K562 (cell line): ENCODE results near the gene UNKL.

Experiments
- GTF2A2 ChIP-seq: IDR thresholded peaks from 2 replicates; pipeline ENCODE4 v1.6.1; 2016; ENCODE audit warnings: mild to moderate bottlenecking, missing genetic modification characterization, missing compliant biosample characterization
- MXI1 ChIP-seq: IDR thresholded peaks from 2 replicates; pipeline ENCODE4 v1.6.1; 2011; ENCODE audit warnings: low read depth, mild to moderate bottlenecking, improper control_type of control experiment, low read length
- RAD51 ChIP-seq: fragments of 450-650 bp; IDR thresholded peaks from 2 replicates; pipeline ENCODE4 v1.7.1; 2016; ENCODE audit warnings: low read depth, mild to moderate bottlenecking, borderline replicate concordance
- RNF2 ChIP-seq: sonication (generic); IDR thresholded peaks from 2 replicates; pipeline ENCODE4 v1.6.1; 2016
- XRCC3 ChIP-seq: fragments of 450-650 bp; IDR thresholded peaks from 2 replicates; pipeline ENCODE4 v1.6.1; 2017; ENCODE audit warnings: mild to moderate bottlenecking, moderate library complexity
- YY1 ChIP-seq, 3 experiments: IDR thresholded peaks; 2 replicates each; pipeline ENCODE4 v1.6.1; 2011; ENCODE audit warnings: low read length in 2 of 3, mild to moderate bottlenecking in 2 of 3, moderate library complexity in 2 of 3, borderline replicate concordance in 1 of 3, control low read depth in 1 of 3, low read depth in 1 of 3; ENCODE audit not compliant: insufficient read depth in 3 of 3, insufficient replicate concordance in 2 of 3, control insufficient read depth in 1 of 3, insufficient read length in 1 of 3; ENCODE audit errors: extremely low read depth in 1 of 3
- TF ChIP-seq, protein P1 (sequence below), 3 experiments: IDR thresholded peaks in 2 of 3; conservative IDR thresholded peaks in 1 of 3; 2 replicates each; pipeline ENCODE4 v1.5.1; 2011 to 2012; ENCODE audit warnings: low read length in 3 of 3, mild to moderate bottlenecking in 3 of 3, control low read depth in 2 of 3, improper control_type of control experiment in 1 of 3, inconsistent platforms in 1 of 3, low read depth in 1 of 3, mixed read lengths in 1 of 3, moderate library complexity in 1 of 3; ENCODE audit not compliant: insufficient read depth in 2 of 3
- TF ChIP-seq, protein P2 (sequence below), 2 experiments: fragments of 200-800 bp in 1 of 2; sonication (Bioruptor generic) in 1 of 2; sonication (generic) in 1 of 2; formaldehyde crosslinking in 1 of 2; IDR thresholded peaks in 1 of 2; conservative IDR thresholded peaks in 1 of 2; 2 replicates each; pipeline versions ENCODE4 v1.5.0 to v1.6.1; 2016 to 2020; ENCODE audit warnings: missing compliant biosample characterization in 1 of 2, missing genetic modification characterization in 1 of 2, missing genetic modification reagents in 1 of 2

DNA sequence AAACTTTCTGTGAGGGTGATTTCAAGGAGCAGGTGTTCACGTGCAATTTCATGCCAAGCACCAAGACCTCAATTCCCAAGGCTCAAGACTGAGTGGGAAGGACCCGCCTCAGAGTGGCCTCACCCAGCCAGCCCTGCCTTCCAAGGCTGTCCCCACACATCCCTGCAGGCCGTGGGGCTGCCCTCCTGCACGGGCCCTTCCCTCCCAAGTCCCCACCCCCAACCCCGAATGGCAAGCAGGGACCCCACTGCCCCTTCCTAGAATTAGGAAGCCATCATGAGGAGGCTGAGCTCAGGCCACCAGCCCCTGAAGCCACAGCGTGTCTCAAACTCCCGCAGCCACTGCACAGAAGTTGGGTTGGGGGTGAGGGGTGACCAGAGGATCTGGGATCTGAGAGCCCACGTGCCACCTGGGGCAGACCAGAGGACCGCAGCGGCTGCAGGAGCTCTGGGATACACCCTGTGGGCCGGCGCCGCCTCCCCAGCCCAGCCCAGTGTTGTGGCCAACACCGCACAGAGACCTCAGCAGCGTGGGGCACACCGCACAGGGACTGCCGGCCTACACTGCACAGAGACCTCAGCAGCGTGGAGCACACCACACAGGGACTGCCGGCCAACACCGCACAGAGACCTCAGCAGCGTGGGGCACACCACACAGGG lies 42.1 kb downstream of the UNKL start:
- no peak for TF ChIP-seq XRCC3
- TF ChIP-seq, protein P1, sequence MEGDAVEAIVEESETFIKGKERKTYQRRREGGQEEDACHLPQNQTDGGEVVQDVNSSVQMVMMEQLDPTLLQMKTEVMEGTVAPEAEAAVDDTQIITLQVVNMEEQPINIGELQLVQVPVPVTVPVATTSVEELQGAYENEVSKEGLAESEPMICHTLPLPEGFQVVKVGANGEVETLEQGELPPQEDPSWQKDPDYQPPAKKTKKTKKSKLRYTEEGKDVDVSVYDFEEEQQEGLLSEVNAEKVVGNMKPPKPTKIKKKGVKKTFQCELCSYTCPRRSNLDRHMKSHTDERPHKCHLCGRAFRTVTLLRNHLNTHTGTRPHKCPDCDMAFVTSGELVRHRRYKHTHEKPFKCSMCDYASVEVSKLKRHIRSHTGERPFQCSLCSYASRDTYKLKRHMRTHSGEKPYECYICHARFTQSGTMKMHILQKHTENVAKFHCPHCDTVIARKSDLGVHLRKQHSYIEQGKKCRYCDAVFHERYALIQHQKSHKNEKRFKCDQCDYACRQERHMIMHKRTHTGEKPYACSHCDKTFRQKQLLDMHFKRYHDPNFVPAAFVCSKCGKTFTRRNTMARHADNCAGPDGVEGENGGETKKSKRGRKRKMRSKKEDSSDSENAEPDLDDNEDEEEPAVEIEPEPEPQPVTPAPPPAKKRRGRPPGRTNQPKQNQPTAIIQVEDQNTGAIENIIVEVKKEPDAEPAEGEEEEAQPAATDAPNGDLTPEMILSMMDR (IDR thresholded peaks at IDR 0.05 in 2 of 3, conservative IDR thresholded peaks at IDR 0.05 in 1 of 3; ENCODE audit: insufficient read depth in 2 of 3, low read depth in 1 of 3, low read length in 3 of 3), result no peak
- no peak for TF ChIP-seq RNF2
- TF ChIP-seq RAD51, result no peak
- TF ChIP-seq YY1 (IDR thresholded peaks at IDR 0.05; ENCODE audit: borderline replicate concordance in 1 of 3, control insufficient read depth in 1 of 3, extremely low read depth in 1 of 3, insufficient read depth in 3 of 3, insufficient read length in 1 of 3, insufficient replicate concordance in 2 of 3, low read depth in 1 of 3, low read length in 2 of 3), result no peak
- no peak for TF ChIP-seq GTF2A2 (tag)
- TF ChIP-seq, protein P2, sequence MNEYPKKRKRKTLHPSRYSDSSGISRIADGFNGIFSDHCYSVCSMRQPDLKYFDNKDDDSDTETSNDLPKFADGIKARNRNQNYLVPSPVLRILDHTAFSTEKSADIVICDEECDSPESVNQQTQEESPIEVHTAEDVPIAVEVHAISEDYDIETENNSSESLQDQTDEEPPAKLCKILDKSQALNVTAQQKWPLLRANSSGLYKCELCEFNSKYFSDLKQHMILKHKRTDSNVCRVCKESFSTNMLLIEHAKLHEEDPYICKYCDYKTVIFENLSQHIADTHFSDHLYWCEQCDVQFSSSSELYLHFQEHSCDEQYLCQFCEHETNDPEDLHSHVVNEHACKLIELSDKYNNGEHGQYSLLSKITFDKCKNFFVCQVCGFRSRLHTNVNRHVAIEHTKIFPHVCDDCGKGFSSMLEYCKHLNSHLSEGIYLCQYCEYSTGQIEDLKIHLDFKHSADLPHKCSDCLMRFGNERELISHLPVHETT (CRISPR knock-in tag; conservative IDR thresholded peaks at IDR 0.05 in 1 of 2, IDR thresholded peaks at IDR 0.05 in 1 of 2), result no peak
- no peak for TF ChIP-seq MXI1
